Limb (tissue), 2 donors: Measurements from ENCODE around the gene ACE2.

Source experiments
- DNase-seq, 2 donors: peaks; one replicate each; pipeline ENCODE4 v3.0.0-alpha.2; 2016; ENCODE audit errors: extremely low spot score in 2 of 2

ACE2 gene

GRCh38 chrX:15511563-15511962, 89.2 kb downstream of the ACE2 start:
- DNase-seq = no peak
